ENCODE results near the gene GTPBP1. TPM values are rescaled to one million over a fixed set of nuclear protein-coding genes. Genes with fewer than 3 reads are reported as not detected.

The GTPBP1 gene
- polyA plus RNA-seq, 3 donors, result 6.7 to 41.4 (median 12.7) TPM

DNA sequence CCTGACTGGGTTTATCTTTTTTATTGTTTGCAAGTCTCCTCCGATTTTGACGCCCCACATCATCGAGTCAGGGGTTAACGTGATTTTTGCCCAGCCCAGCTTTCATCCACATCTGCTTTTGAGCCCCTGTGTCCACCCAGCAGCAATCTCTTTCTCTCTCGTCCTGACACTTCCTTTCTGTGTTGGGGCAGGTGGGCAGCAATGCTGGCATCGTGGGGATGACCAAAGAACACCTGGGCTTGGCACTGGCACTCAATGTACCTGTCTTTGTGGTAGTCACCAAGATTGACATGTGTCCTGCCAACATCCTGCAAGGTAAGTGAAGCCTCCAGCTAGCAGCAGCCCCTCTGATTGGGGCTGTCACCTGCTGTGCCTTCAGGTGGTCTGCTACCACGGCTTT is 15.8 kb downstream of the GTPBP1 start:
- Histone ChIP-seq H3K36me3 (replicated peaks in 1 of 2; ENCODE audit: control insufficient read depth in 1 of 2, insufficient read depth in 2 of 2, low read length in 2 of 2) (peaks cover 78 to 96% of the 10 kb centered on the region in 2 donors), H3K79me2 (ENCODE audit: insufficient read depth, low read length) (peaks cover 7% of the 10 kb centered on the region), H3K9me3 (replicated peaks in 1 of 2; ENCODE audit: control insufficient read depth in 1 of 2, insufficient read depth in 1 of 2, low read length in 2 of 2) (no peaks in the 10 kb centered on the region), H3K4me3 (replicated peaks in 1 of 3; ENCODE audit: low read depth in 2 of 3, low read length in 3 of 3) (no peak overlapping the region), H4K20me1 (ENCODE audit: insufficient read depth, low read length) (peaks cover 58% of the 10 kb centered on the region), H3K27ac (ENCODE audit: low read depth in 1 of 2, low read length in 2 of 2) (no peak overlapping the region), H3K27me3 (ENCODE audit: control insufficient read depth in 2 of 2, insufficient read depth in 2 of 2, low read length in 2 of 2) (no peaks in the 10 kb centered on the region), H2AFZ (ENCODE audit: insufficient read depth, low read depth, low read length, poor library complexity, severe bottlenecking) (no peak overlapping the region), H3K4me1 (ENCODE audit: control insufficient read depth in 1 of 2, insufficient read depth in 2 of 2, low read length in 2 of 2) (no peaks in the 10 kb centered on the region), H3K9ac (ENCODE audit: insufficient read depth, low read length, poor library complexity, severe bottlenecking) (no peak overlapping the region), H3K4me2 (replicated peaks; ENCODE audit: extremely low read depth, low read length, poor library complexity, severe bottlenecking) (no peak overlapping the region)
- DNase-seq, result no peak
- H3K4me1 Mint-ChIP-seq, result no peaks in the 10 kb centered on the region
- 97% methylated on average over 5 of the region's 7 CpGs for WGBS (ENCODE audit: insufficient coverage)
- peaks cover 0 to 2% (median 0%) of the 10 kb centered on the region in 7 donors for H3K9me3 Mint-ChIP-seq
- H3K4me3 Mint-ChIP-seq, result no peak overlapping the region
- TF ChIP-seq, protein P1, sequence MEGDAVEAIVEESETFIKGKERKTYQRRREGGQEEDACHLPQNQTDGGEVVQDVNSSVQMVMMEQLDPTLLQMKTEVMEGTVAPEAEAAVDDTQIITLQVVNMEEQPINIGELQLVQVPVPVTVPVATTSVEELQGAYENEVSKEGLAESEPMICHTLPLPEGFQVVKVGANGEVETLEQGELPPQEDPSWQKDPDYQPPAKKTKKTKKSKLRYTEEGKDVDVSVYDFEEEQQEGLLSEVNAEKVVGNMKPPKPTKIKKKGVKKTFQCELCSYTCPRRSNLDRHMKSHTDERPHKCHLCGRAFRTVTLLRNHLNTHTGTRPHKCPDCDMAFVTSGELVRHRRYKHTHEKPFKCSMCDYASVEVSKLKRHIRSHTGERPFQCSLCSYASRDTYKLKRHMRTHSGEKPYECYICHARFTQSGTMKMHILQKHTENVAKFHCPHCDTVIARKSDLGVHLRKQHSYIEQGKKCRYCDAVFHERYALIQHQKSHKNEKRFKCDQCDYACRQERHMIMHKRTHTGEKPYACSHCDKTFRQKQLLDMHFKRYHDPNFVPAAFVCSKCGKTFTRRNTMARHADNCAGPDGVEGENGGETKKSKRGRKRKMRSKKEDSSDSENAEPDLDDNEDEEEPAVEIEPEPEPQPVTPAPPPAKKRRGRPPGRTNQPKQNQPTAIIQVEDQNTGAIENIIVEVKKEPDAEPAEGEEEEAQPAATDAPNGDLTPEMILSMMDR (IDR thresholded peaks at IDR 0.05), result no peak
- intact Hi-C loops (cut with micrococcal nuclease), result no loop called here
- H3K27me3 Mint-ChIP-seq (ENCODE audit: low read depth in 3 of 3), result peaks cover 0 to 1% (median 0%) of the 10 kb centered on the region in 3 donors
- H3K36me3 Mint-ChIP-seq, result peaks cover 77 to 97% of the 10 kb centered on the region in 2 donors
- H3K27ac Mint-ChIP-seq, result no peak overlapping the region

DNA sequence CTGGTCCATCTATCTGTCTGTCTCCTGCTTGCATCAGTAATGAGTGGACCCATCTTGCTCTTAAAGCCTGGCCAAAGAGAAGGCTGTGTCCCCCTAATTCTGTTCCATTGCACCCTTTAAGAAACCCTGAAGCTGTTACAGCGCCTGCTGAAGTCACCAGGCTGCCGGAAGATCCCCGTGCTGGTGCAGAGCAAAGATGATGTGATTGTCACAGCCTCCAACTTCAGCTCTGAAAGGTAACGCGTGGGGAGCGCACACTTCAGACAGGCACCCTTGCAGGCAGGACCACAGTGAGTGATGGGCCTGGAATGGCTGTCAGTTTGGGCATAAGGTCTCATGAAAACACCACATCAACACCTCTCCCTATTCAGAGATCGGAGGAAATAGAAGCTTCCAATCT is 18.4 kb downstream of the GTPBP1 start:
- Histone ChIP-seq H3K36me3 (replicated peaks in 1 of 2; ENCODE audit: control insufficient read depth in 1 of 2, insufficient read depth in 2 of 2, low read length in 2 of 2) (peaks cover 83 to 96% of the 10 kb centered on the region in 2 donors), H3K9me3 (replicated peaks in 1 of 2; ENCODE audit: control insufficient read depth in 1 of 2, insufficient read depth in 1 of 2, low read length in 2 of 2) (no peaks in the 10 kb centered on the region), H2AFZ (ENCODE audit: insufficient read depth, low read depth, low read length, poor library complexity, severe bottlenecking) (no peak overlapping the region), H3K9ac (ENCODE audit: insufficient read depth, low read length, poor library complexity, severe bottlenecking) (no peak overlapping the region), H3K79me2 (ENCODE audit: insufficient read depth, low read length) (peaks cover 3% of the 10 kb centered on the region), H3K27me3 (ENCODE audit: control insufficient read depth in 2 of 2, insufficient read depth in 2 of 2, low read length in 2 of 2) (no peaks in the 10 kb centered on the region), H3K27ac (ENCODE audit: low read depth in 1 of 2, low read length in 2 of 2) (no peak overlapping the region), H4K20me1 (ENCODE audit: insufficient read depth, low read length) (peaks cover 58% of the 10 kb centered on the region), H3K4me1 (ENCODE audit: control insufficient read depth in 1 of 2, insufficient read depth in 2 of 2, low read length in 2 of 2) (no peaks in the 10 kb centered on the region), H3K4me2 (replicated peaks; ENCODE audit: extremely low read depth, low read length, poor library complexity, severe bottlenecking) (no peak overlapping the region), H3K4me3 (replicated peaks in 1 of 3; ENCODE audit: low read depth in 2 of 3, low read length in 3 of 3) (no peak overlapping the region)
- no CpG with 5 or more reads among the region's 7 CpGs for WGBS (ENCODE audit: insufficient coverage)
- TF ChIP-seq, protein P1 (IDR thresholded peaks at IDR 0.05), result no peak
- Mint-ChIP-seq H3K27ac (no peak overlapping the region), H3K4me1 (no peaks in the 10 kb centered on the region), H3K27me3 (ENCODE audit: low read depth in 3 of 3) (peaks cover 0 to 1% (median 0%) of the 10 kb centered on the region in 3 donors), H3K36me3 (peaks cover 83 to 97% of the 10 kb centered on the region in 2 donors), H3K9me3 (peaks cover 0 to 2% (median 0%) of the 10 kb centered on the region in 7 donors), H3K4me3 (no peak overlapping the region)
- intact Hi-C loops (cut with micrococcal nuclease), result no loop called here
- DNase-seq, result no peak
